Peyer's patch (tissue), 4 donors: ENCODE measurements around the gene FAM8A1. TPM values are rescaled to one million over a fixed set of nuclear protein-coding genes. Genes with fewer than 3 reads are reported as not detected.

Source experiments
- DNase-seq, 3 donors: peaks; one replicate each; pipeline ENCODE4 v3.0.0-alpha.2; 2017 to 2019
- H3K27ac ChIP-seq, 4 donors: fragments of 200-600 bp; sonication (generic); one replicate each; pipeline ENCODE4 v1.5.1; 2016 to 2019
- H3K27me3 ChIP-seq, 2 donors: fragments of 200-600 bp; sonication (generic); one replicate each; pipeline ENCODE4 v1.5.1; 2019
- H3K36me3 ChIP-seq, 3 donors: fragments of 200-600 bp; sonication (generic); one replicate each; pipeline ENCODE4 v1.5.1; 2016 to 2019
- H3K4me1 ChIP-seq, 4 donors: fragments of 200-600 bp; sonication (generic); one replicate each; pipeline ENCODE4 v1.5.1; 2016 to 2019
- H3K4me3 ChIP-seq, 4 donors: fragments of 200-600 bp; sonication (generic); 1 replicate in 3 of 4; 2 replicates in 1 of 4; pipeline ENCODE4 v1.5.1; 2016 to 2019; ENCODE audit warnings: mild to moderate bottlenecking in 1 of 4
- H3K9me3 ChIP-seq, 4 donors: fragments of 200-600 bp; sonication (generic); one replicate each; pipeline ENCODE4 v1.5.1; 2016 to 2019; ENCODE audit warnings: mild to moderate bottlenecking in 1 of 4
- POLR2A ChIP-seq, 2 donors: fragments of 450-650 bp; IDR thresholded peaks; one replicate each; pipeline ENCODE4 v1.5.1; 2017; ENCODE audit warnings: antibody characterized with exemption in 2 of 2, mild to moderate bottlenecking in 2 of 2, moderate library complexity in 2 of 2
- total RNA-seq, 4 donors: library from RNA; depleted of rRNA; stranded (reverse); fragments of >200 nt; gene quantifications; one replicate each; pipeline ENCODE4 v1.1.0, GENCODE V29; 2016
- TF ChIP-seq, protein P1 (sequence below), 6 experiments: fragments of 450-650 bp in 4 of 6; fragments of 200-600 bp in 2 of 6; sonication (generic) in 1 of 6; IDR thresholded peaks; one replicate each; pipeline ENCODE4 v1.5.1; 2017 to 2019; ENCODE audit warnings: antibody characterized with exemption in 6 of 6, mild to moderate bottlenecking in 3 of 6, moderate library complexity in 1 of 6

FAM8A1 gene
- total RNA-seq, 4 donors from 2014 or later: 8.3 to 47.1 (median 30.4) TPM

DNA sequence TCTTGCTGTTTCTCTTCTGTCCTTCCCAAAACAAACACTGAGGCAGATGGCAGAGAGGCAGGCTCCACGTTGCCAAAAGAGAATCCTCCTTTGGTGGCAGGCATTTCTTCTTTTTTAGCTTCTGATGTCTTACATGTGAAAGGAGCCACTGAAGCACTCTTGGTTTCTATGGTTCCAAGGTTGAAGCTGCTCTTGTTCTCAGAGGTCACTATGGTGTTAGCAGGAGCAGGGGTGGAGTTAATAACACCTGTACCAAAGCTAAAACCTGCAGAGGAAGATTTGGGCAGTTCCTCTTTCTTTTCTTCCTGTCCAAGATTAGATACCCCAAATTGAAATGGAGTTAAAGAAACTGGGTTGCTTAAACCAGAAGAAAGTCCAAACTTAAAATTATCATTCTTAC lies 28.8 kb downstream of the FAM8A1 start:
- Histone ChIP-seq H3K27ac (no peak overlapping the region), H3K36me3 (peaks cover 0 to 60% (median 0%) of the 10 kb centered on the region in 3 donors), H3K4me3 (no peak overlapping the region), H3K27me3 (no peaks in the 10 kb centered on the region), H3K4me1 (no peaks in the 10 kb centered on the region), H3K9me3 (no peaks in the 10 kb centered on the region)
- no peak for DNase-seq
- no peak for TF ChIP-seq POLR2A (IDR thresholded peaks at IDR 0.05)
- TF ChIP-seq, protein P1, sequence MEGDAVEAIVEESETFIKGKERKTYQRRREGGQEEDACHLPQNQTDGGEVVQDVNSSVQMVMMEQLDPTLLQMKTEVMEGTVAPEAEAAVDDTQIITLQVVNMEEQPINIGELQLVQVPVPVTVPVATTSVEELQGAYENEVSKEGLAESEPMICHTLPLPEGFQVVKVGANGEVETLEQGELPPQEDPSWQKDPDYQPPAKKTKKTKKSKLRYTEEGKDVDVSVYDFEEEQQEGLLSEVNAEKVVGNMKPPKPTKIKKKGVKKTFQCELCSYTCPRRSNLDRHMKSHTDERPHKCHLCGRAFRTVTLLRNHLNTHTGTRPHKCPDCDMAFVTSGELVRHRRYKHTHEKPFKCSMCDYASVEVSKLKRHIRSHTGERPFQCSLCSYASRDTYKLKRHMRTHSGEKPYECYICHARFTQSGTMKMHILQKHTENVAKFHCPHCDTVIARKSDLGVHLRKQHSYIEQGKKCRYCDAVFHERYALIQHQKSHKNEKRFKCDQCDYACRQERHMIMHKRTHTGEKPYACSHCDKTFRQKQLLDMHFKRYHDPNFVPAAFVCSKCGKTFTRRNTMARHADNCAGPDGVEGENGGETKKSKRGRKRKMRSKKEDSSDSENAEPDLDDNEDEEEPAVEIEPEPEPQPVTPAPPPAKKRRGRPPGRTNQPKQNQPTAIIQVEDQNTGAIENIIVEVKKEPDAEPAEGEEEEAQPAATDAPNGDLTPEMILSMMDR (IDR thresholded peaks at IDR 0.05): no peak

DNA sequence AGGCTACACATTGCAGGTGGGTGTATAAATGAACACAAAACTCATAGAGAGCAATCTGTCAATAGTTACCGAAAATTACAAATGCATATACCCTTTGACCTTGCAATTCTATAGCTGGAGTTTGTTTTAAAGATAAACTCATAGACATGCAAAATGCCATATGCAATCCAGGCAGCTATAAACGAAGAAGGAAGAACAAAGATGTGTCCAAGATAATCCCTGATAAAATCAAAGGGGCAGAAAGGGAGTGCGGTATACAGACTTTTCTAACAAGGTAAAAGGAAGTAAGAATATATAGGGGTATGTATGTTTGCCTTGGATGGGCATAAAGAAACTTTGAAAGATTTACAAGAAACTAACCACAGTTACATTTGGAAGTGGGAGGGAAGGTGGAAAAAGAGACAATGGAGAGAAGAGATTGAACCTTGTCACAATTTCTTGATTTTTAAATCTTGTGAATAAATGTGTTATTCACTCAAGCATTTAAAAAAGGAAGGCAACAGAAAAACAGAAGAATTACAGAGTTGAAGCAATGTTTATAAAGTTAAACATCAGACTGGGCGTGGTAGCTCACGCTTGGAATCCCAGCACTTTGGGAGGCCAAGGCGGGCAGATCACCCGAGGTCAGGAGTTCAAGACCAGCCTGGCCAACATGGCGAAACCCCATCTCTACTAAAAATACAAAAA lies 29.9 kb downstream of the FAM8A1 start:
- Histone ChIP-seq H3K4me1 (no peaks in the 10 kb centered on the region), H3K36me3 (peaks cover 0 to 51% (median 0%) of the 10 kb centered on the region in 3 donors), H3K27me3 (no peaks in the 10 kb centered on the region), H3K9me3 (no peaks in the 10 kb centered on the region), H3K27ac (no peak overlapping the region), H3K4me3 (no peak overlapping the region)
- DNase-seq: no peak
- no peak for TF ChIP-seq POLR2A (IDR thresholded peaks at IDR 0.05)
- TF ChIP-seq, protein P1 (IDR thresholded peaks at IDR 0.05): no peak

DNA sequence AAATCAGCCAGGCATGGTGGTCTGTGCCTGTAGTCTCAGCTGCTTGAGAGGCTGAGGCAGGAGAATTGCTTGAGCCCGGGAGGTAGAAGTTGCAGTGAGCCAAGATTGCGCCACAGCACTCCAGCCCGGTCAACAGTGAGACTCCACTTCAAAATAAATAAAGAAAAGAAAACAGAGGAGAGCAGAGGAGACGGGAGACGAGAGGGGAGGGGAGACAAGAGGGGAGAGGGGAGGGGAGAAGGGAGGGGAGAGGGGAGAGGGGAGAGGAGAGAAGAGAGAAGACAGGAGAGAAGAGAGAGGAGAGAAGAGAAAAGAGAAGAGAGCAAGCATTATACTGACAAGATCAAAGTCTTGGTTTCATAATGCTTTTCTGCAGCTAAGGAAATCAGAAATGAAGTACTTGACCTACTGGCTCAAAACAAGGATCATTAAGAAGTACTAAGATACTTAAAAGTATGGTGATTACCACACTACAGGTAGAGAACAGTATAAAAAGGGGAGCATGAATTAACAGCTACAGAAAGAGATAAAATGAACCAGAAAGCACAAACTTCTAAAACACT lies 30.5 kb downstream of the FAM8A1 start:
- H3K9me3 ChIP-seq: no peaks in the 10 kb centered on the region
- no peak for DNase-seq
- H3K27ac ChIP-seq: no peak overlapping the region
- H3K27me3 ChIP-seq: no peaks in the 10 kb centered on the region
- H3K4me1 ChIP-seq: no peaks in the 10 kb centered on the region
- peaks cover 0 to 45% (median 0%) of the 10 kb centered on the region in 3 donors for H3K36me3 ChIP-seq
- TF ChIP-seq POLR2A (IDR thresholded peaks at IDR 0.05): no peak
- TF ChIP-seq, protein P1 (IDR thresholded peaks at IDR 0.05): no peak
- H3K4me3 ChIP-seq: no peak overlapping the region

DNA sequence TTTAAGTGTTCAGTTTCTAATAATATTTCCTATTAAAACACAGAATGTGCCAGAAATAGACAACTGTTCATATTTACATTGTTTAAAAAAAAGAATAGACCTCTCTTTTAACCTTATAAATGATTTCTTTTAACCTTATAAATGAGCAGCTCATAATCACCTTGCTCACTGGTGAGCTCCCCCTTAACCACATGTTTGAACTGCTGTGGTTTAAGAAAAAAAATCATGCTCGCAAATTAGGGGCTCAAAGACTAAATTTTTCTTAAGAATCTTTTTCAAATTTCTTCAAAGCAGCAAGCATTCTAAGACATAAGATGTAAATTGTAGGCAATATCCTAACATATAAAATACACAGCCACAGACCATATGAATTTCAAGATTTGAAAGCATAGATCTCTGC lies 32.8 kb downstream of the FAM8A1 start:
- Histone ChIP-seq H3K9me3 (no peaks in the 10 kb centered on the region), H3K36me3 (peaks cover 0 to 45% (median 0%) of the 10 kb centered on the region in 3 donors), H3K27me3 (no peaks in the 10 kb centered on the region), H3K4me1 (no peaks in the 10 kb centered on the region), H3K27ac (no peak overlapping the region), H3K4me3 (no peak overlapping the region)
- no peak for DNase-seq
- TF ChIP-seq POLR2A (IDR thresholded peaks at IDR 0.05): no peak
- TF ChIP-seq, protein P1 (IDR thresholded peaks at IDR 0.05): no peak

DNA sequence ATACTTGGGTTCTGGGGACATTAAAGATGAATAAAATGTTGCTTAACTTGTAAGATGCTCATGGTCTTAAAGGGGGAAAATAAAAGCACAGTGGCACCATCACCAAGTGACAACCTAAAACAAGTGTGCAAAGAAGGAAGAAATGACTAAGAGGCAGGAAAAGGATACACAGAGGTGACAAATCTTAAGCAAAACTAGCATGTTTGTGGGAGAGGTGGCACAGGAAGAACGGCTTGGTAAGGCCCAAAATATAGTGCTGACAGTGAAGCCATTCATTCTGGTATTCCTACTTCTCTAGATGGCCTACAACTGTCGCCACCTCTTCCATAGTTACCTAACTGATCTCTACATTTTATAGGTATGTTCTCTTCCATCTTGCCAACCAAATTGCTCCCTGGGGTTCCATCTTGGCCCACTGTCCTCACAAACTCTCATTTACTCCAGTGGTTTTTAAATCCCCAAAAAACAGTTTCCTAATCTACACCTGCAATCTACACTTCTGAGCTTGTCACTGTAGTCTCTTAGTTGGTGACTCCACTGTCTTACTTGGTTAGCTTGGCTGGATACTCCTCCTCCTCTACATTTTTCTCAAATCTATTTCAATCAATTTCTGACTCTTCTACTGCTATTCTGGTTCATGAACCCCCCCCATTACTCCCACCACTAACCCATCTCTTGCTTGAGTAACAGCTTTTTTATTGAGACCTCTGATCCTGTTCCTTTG lies 33.5 kb downstream of the FAM8A1 start:
- Histone ChIP-seq H3K27me3 (no peaks in the 10 kb centered on the region), H3K36me3 (peaks cover 0 to 45% (median 0%) of the 10 kb centered on the region in 3 donors), H3K4me3 (no peak overlapping the region), H3K27ac (no peak overlapping the region), H3K4me1 (no peaks in the 10 kb centered on the region), H3K9me3 (no peaks in the 10 kb centered on the region)
- no peak for TF ChIP-seq POLR2A (IDR thresholded peaks at IDR 0.05)
- TF ChIP-seq, protein P1 (IDR thresholded peaks at IDR 0.05): no peak
- no peak for DNase-seq
